Mesothelial cell of epicardium (in vitro differentiated cells): ENCODE results near the gene VAC14. TPM values are rescaled to one million over a fixed set of nuclear protein-coding genes. Genes with fewer than 3 reads are reported as not detected.

Source experiments
- DNase-seq, 2 experiments: peaks; one replicate each; pipeline ENCODE4 v3.0.0; 2021; ENCODE audit warnings: low spot score in 2 of 2; ENCODE audit not compliant: unreplicated experiment in 2 of 2
- H3K27ac Mint-ChIP-seq: 2 replicates; pipeline ENCODE4 v1.8.0; 2021; ENCODE audit warnings: mixed read lengths
- H3K27me3 Mint-ChIP-seq: 2 replicates; pipeline ENCODE4 v1.8.0; 2021; ENCODE audit warnings: low read depth, mixed read lengths
- H3K36me3 Mint-ChIP-seq: 2 replicates; pipeline ENCODE4 v1.8.0; 2021; ENCODE audit warnings: mixed read lengths
- H3K4me1 Mint-ChIP-seq: 2 replicates; pipeline ENCODE4 v1.8.0; 2021; ENCODE audit warnings: mixed read lengths
- H3K4me3 Mint-ChIP-seq: 2 replicates; pipeline ENCODE4 v1.8.0; 2021; ENCODE audit warnings: mild to moderate bottlenecking, moderate library complexity, mixed read lengths
- H3K9me3 Mint-ChIP-seq: 2 replicates; pipeline ENCODE4 v1.8.0; 2021; ENCODE audit warnings: mixed read lengths
- total RNA-seq: library from RNA; stranded (reverse); gene quantifications from 3 replicates; pipeline ENCODE4 v1.2.1, GENCODE V29; 2021
- TF ChIP-seq, protein P1 (sequence below): fragments of 200-600 bp; sonication (generic); IDR thresholded peaks from one replicate; pipeline ENCODE4 v1.5.0; 2021; ENCODE audit warnings: antibody characterized with exemption; ENCODE audit not compliant: unreplicated experiment

VAC14 gene
- total RNA-seq, 1 donor from 2014 or later = 39.1 TPM

DNA sequence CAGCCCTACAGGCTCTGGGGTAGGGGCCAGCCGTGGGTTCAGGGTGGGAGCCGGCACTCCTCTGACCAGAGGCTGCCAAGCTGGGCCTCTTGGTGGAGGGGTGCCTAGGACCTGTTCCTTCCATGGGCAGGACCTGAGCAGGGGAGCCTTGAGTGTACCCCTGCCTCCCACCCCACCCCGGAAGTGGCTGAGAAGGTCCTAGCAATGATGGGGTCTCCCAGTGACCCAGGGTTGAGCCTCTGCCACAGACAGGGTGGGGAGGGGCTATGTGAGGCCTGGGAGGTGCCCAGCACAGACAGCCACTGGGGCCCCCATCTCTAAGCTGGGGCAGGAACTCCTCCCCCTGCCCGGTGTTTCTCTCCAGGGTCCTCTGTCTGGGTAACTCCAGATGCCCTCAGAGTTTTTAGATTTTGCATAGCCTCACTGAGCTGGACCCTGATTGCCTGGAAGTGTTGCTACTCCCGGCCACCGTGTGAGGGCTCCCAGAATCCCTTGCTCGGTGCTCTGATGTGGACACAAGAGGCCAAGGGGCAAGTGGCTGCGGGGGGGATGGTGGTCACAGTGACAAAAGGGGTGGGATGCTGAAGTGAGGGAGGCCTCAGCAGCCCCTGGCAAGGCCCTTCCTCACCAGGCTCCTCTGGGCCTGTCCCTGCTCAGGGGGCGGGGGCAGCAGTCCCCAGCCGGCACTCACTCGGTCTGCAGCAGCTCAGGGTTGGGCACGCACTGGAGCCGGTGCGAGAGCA is 108.7 kb downstream of the VAC14 start:
- Mint-ChIP-seq H3K27ac (no peak overlapping the region), H3K4me3 (no peak overlapping the region), H3K27me3 (no peaks in the 10 kb centered on the region), H3K4me1 (peaks cover 48% of the 10 kb centered on the region), H3K9me3 (no peaks in the 10 kb centered on the region), H3K36me3 (no peaks in the 10 kb centered on the region)
- TF ChIP-seq, protein P1, sequence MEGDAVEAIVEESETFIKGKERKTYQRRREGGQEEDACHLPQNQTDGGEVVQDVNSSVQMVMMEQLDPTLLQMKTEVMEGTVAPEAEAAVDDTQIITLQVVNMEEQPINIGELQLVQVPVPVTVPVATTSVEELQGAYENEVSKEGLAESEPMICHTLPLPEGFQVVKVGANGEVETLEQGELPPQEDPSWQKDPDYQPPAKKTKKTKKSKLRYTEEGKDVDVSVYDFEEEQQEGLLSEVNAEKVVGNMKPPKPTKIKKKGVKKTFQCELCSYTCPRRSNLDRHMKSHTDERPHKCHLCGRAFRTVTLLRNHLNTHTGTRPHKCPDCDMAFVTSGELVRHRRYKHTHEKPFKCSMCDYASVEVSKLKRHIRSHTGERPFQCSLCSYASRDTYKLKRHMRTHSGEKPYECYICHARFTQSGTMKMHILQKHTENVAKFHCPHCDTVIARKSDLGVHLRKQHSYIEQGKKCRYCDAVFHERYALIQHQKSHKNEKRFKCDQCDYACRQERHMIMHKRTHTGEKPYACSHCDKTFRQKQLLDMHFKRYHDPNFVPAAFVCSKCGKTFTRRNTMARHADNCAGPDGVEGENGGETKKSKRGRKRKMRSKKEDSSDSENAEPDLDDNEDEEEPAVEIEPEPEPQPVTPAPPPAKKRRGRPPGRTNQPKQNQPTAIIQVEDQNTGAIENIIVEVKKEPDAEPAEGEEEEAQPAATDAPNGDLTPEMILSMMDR = no peak
- no peak for DNase-seq

DNA sequence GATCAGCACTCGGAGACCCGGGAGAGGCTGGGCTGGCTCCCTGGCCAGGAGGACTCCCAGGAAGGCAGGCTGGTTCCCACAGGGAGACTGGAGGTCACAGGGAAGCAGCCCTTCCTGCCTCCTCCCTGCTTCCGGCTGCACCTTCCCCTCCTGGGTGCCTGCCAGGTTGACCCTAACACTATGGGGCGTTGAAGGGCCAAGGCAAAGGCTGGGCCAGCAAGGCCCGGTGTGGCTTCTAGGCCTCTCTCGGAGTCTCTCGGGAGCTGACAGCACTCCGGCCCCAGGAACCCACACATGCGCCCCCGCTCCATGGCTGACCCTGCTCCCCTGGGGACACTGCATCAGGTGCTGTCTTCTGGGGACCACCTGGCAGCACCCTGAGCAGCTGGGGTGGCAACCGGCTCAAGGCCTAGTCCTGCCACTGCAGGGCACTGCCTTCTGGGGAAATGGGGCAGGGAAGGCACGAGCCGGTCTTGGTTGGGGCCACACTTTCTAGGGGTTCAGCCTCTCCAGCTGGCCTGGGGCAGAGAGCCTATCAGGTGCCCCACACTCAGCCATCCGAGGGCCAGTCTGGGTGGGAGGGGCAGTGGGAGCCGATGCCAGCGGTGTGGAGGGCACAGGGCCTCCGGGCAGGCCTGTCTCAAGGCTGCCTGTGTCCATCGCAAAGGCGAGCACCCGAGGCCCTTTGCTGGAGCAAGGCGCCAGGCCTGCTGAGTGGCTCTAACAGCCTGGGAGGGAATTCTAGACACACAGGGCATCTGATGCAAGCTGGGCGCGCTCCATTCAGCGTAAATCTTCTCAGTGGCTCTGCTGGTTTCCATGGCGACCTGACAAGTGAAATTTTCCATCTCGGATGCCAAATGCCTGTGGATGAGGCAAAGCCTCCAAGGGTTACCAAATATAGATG is 109.5 kb downstream of the VAC14 start:
- peaks cover 48% of the 10 kb centered on the region for H3K4me1 Mint-ChIP-seq
- peak overlapping the region; percentile 43 for H3K27ac Mint-ChIP-seq
- H3K27me3 Mint-ChIP-seq = no peaks in the 10 kb centered on the region
- TF ChIP-seq, protein P1 = no peak
- no peak overlapping the region for H3K4me3 Mint-ChIP-seq
- no peak for DNase-seq
- H3K36me3 Mint-ChIP-seq = no peaks in the 10 kb centered on the region
- H3K9me3 Mint-ChIP-seq = no peaks in the 10 kb centered on the region

DNA sequence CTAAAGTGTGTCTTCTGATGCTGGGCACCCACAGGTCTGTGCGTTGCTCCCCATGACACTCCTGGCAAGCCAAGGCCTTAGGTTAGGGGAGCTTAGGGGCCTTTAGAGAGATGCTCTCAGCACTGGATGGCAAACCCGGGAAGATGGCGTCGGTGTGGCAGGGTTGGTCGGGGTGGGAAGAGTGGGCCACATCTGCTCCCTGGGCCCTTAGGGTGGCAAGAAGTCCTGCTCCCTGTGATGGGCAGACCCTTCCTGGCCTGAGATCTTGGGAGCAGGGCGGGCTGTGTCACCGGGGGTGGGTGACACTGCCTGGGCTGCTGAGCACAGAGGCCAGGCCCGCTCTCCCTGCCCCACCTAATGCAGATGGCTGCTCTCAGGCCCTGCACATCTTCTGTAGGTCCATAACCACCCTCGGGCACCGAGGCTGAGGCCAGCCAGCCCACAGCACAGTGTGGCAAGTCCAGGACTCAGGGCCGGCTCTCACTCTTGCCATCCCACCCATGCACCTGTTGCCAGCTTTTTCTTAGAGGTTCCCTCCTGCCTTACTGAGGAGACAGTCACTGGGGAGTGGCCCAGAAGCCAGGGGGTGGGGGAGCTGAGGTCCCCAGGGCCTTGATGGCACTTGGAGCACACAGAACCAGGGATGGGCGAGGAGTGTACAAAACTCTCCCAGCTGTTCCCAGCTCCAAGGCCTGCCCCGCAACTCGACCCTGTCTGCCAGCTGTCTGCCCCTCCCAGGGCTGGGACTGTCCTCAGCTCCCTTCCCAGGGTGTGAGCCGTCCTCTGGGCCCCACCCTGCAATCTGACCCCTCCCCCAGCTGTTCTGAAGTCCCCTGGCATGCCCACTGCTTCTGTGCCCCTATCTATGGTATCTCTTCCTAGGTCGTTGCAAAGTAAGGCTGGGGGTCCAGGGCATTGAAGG is 110.7 kb downstream of the VAC14 start:
- H3K4me3 Mint-ChIP-seq = no peak overlapping the region
- H3K27ac Mint-ChIP-seq = no peak overlapping the region
- H3K4me1 Mint-ChIP-seq = peaks cover 41% of the 10 kb centered on the region
- H3K9me3 Mint-ChIP-seq = no peaks in the 10 kb centered on the region
- no peaks in the 10 kb centered on the region for H3K27me3 Mint-ChIP-seq
- no peak for DNase-seq
- no peaks in the 10 kb centered on the region for H3K36me3 Mint-ChIP-seq
- TF ChIP-seq, protein P1 = no peak

DNA sequence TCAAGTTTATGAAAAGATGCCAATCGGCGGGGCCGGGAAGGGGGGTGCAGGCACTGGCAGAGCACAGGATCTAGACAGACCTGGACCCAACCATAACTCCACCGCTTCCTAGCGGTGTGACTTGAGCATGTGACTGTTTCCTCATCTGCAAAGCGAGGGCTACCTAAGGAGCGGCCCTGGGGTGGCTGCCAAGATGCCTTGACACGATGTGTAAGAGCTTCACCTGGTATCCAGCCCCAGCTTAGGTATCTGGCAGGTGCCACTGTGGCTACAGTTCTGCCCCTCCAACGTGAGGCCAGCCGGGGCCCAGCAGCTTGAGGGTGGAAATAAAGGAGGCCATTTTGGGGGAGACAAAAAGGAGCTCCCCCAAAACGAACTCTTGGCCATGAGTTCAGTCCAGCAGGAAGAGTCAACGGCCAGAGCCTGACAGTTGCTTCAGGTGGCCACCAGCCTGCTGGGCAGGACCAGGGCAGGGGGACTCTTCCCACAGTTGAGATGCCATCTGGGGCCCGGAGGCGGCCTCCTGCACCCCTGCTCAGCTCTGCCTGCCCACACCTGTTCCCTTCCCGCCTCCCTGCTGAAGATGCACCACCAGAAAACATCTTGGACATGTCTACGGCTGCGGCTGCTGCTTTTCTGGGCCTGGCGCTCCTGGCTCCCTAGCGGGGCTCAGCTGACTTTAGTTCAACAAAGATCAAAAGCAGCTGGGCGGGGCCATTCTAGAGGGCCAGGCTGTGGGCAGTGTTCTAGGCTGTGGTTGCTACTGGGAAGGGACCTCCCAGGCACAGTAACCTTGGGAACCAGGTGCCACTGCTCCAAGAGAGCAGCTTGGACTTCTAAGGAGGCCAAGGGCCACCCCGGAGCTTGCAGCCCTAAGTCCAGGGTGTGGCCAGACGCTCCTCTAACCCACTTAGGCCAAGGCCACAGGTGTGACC is 111.7 kb downstream of the VAC14 start:
- Mint-ChIP-seq H3K27me3 (no peaks in the 10 kb centered on the region), H3K4me1 (peaks cover 38% of the 10 kb centered on the region), H3K4me3 (no peak overlapping the region), H3K36me3 (no peaks in the 10 kb centered on the region), H3K9me3 (no peaks in the 10 kb centered on the region), H3K27ac (no peak overlapping the region)
- no peak for DNase-seq
- TF ChIP-seq, protein P1 = no peak
